Dedifferentiated amniotic fluid mesenchymal stem cell (primary cell): ENCODE data around the gene DSN1.
"Not testable (repeated sequence)": the region's sequence is repeated elsewhere in the genome, so short reads cannot be mapped to it uniquely, and the experiment has no call there.

Experiments used
- DNase-seq: peaks from one replicate; pipeline ENCODE4 v3.0.0-alpha.2; 2016; ENCODE audit errors: extremely low spot score

The DSN1 gene, protein sequence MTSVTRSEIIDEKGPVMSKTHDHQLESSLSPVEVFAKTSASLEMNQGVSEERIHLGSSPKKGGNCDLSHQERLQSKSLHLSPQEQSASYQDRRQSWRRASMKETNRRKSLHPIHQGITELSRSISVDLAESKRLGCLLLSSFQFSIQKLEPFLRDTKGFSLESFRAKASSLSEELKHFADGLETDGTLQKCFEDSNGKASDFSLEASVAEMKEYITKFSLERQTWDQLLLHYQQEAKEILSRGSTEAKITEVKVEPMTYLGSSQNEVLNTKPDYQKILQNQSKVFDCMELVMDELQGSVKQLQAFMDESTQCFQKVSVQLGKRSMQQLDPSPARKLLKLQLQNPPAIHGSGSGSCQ

DNA sequence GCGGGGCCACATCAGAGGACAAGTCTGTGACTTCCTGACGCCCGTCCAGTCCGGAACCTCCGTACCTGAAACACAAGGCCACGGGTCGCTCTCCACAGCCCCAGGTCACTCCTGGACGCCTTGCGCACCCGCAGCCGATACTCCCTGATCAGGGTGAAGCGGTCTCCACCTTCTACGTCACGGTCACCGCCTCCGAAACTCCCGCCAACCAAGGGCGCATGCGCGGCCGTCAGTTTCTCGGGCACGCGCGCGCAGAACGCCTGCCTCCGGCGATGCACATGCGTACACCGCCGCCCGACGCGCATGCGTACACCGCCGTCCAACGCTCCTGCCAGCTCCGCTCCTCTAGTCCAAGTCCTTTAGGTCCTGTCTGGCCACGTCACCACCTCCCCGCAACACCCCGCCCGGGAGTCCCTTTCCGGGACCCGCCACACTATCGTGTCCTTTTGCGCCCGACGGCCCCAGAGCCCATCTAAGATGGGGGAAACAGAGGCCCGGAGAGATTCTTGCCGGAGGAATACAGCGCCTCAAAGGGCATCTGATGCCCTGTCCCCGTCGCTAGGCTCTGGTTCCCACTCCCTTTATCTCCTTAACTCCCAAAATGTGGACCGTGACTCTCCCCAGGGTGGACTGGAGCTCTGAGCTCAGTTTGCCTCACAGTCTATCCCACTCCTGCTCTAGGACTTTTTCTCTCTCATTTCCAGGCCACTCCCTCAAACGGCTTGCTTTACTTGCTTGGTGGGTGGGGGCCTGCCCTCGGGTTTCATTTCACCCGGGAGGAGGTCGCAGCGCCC is at the start of gene DSN1:
DSN1 (minus strand) TSS at position 167 of the 794 bp plus-strand sequence. CDS start 2,305 bp downstream, outside the sequence.
- peak; percentile 96 for DNase-seq

DNA sequence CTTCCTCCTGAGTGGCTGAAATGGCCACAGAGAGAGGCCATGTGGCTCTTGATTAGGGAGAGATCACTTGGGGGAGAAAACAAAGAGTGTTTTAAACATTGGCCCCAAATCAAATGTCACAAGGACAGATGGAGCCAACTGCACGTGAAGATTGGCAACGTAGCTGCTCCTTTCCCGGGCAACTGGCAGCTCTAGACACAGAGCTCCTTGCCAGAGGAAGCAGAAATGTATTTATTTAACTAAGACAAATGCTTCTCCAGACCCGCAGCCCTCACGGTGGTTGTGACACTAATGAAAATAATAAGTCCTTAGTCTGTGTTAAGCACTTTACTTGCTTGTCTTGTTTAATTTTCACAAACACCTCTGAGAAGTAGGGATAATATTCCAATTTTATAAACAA is 49.6 kb upstream of the DSN1 start:
- DNase-seq, result no peak

DNA sequence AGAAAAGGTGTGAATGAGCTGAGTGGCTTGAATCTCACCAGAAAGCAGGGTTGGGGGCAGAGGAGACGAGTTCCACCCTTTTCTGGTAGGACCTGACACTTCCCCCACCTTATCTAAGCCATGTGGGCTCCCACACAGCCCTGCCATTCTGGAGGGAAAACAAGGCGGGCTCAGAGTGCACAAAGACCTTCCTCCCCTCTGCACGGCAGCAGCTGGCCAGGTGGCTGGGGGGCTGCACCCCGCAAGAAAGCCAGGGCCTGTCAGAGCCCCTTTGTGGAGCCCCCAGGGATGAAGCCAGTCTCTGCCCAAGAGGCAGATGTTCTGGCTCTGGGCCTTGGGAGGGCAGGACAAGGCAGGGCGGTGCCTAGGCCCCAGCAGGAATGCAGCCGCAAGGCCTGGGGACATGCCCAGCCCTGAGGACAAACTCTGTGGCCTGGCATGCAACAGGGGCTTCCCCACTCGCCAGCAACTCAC is 48.4 kb upstream of the DSN1 start:
- no peak for DNase-seq

DNA sequence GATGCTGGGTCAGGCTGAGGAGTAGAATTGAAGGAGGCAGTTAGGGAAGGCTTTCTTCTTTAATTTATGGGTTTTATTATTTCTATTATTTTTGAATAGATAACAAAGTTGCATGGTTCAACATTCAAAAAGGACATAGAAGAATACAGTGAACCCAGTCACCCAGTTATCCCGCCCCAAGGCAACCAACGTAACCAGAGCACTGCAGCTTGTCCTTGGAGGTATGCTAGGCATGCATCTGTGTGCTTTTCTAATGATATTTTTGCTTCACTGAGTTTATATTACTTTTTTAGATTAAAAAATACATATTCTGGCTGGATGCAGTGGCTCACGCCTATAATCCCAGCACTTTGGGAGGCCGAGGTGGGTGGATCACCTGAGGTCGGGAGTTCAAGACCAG is 47.4 kb upstream of the DSN1 start:
- DNase-seq, result no peak

DNA sequence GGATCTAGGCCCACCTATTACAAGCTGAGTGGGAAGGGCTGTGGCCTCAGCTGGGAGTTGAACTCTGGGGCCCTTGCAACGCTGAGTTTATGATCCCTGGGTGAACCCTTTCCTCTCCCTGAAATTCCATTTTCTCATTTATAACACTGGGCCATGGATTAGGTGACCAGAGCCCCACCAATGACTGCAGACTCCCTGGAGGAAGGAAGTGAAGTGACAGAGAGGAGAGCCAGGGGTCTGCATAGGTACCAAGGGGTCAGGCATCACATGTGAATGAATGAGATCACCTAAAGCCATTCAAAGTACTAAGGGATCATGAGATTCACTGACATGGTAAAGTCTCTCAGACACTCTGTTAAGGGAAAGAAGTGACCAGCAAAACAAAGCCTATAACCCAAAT is 46.5 kb upstream of the DSN1 start:
- DNase-seq, result no peak

DNA sequence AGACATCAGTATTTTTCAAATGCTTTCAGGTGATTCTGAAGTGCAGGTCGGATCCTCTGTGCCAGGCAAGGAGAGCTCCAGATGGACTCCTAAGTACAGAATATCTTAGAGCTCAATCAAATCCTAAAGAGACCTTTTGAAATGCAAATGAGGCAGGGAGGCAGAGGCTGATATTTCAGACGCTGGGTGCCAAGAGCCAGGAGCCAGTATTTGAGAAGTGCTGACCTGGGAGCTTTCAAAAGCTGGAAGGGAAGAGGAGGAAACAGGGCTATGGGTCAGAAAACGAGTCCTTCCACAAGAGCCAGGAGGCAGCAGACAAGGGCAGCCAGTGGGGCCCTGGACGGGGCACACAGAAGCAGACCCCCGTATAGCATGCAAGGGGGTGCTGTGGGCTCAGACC is 46.1 kb upstream of the DSN1 start:
- DNase-seq, result no peak

DNA sequence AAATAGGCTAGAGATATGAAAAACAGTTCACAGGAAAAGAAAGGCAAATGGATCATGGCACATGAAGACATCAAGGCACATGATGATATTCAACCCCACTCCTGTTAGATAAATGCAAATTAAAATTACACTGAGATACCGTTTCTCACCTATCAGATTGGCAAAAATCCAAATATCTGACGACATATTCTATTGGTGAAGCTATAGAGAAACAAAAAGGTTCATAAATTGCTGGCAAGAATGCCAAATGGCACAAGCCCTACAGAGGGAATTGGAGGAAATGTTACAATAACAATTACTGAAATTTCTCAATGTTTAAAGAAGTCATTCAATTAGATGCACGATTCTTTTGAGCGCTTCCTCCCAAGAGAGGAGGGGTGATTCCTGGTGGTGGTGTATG is 45.3 kb upstream of the DSN1 start:
- DNase-seq, result no peak

DNA sequence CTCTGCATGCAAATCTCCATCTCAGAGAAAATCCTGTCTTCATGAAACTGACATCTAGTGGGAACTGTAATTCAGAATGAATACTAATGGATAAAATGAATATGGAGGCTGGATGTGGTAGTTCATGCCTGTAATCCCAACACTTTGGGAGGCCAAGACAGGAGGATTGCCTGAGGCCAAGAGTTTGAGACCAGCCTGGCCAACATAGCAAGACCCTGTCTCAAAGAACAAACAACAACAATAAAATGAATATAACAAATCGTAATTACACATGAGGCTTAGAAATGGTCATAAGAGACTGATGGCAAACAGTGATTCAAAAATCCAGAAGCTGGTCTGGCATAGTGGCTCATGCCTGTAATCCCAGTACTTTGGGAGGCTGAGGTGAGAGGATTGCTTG is 44.6 kb upstream of the DSN1 start:
- no peak for DNase-seq

DNA sequence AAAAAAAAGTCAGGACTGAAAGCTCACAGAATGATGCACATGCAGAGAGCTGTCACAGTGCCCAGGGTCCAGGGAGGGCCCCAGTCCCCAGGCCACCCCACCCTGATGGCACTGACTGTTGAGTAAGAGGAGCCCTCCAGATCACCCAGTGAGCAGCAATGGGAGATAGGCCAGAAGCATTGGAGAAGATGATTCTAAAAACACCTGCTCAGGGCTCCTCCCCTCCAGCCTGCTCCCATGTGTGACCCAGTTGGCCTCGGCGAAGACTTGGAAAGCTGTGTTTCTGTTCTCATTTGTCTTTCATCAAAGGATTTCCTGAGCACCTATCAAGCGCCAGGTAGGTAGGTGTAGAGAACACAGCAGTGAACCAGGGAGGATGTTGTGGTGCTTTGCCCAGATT is 43.9 kb upstream of the DSN1 start:
- DNase-seq, result no peak

DNA sequence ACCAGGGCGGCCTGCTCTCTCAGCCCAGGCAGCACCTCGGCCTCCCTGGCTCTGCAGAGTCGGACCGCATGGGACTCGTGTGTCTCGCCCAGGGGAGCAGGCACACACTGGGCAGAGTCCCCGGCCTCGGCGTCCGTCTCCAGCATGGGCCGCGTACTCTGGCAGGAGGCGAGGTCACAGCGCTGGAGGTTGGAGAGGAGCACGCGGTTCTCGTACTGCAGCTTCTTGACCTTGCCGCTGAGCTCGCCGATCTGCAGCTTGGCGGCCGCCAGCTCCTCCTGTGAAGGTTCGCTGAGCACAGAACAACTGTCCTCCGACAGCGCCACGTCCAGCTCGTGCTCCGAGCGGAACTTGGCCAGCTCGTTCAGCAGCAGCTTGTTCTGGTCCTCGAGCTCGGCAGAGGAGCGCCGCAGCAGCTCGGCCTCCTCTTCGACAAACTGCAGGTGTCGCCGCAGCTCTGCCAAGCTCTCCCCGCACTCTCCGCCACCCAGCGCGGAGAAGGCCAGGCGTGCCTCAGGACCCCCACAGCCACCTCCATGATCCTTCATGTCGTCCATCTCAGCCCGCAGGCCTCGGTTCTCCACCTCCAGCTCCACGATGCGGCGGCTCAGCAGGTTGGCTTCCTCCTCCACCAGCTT is 42.0 kb upstream of the DSN1 start:
- no peak for DNase-seq

DNA sequence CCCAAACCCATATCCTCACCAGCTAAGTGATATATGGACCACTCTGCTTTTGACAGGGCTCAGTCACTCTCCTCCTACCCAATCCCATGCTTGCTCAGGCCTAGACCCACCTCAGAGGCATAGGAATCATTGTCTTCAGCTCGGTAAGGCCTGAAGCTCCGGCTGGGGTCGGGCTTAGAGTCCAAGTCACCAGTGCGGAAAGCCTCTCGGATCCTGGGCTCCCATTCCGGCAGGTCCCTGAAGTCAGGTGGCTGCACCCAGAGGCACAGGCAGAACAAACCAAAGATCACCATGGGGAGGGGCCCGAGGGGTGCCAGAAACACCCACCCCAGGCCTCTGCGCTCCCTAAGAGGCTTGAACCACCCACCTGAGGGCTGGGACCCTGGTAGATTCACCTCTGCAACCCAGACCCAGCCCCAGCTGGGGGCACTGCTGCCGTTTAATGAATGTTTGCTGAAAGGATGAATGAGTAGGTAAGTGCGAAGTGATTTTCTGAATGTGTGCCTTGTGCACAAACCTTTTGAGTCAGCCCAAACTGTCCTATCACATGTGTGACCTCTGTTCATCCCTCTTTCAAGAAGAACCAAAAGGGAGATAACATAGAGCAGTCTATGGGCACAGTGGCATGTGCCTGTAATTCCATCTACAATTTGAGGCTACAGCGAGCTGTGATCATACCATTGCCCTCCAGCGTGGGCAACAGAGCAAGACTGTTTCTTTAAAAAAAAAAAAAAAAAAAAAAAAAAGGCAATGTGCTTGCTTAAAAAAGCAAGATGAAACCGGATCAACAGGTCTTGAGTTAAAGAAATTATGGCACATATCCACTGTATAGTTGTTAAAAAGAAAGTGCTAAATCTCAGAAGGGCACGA is 39.3 kb upstream of the DSN1 start:
- DNase-seq, result no peak

DNA sequence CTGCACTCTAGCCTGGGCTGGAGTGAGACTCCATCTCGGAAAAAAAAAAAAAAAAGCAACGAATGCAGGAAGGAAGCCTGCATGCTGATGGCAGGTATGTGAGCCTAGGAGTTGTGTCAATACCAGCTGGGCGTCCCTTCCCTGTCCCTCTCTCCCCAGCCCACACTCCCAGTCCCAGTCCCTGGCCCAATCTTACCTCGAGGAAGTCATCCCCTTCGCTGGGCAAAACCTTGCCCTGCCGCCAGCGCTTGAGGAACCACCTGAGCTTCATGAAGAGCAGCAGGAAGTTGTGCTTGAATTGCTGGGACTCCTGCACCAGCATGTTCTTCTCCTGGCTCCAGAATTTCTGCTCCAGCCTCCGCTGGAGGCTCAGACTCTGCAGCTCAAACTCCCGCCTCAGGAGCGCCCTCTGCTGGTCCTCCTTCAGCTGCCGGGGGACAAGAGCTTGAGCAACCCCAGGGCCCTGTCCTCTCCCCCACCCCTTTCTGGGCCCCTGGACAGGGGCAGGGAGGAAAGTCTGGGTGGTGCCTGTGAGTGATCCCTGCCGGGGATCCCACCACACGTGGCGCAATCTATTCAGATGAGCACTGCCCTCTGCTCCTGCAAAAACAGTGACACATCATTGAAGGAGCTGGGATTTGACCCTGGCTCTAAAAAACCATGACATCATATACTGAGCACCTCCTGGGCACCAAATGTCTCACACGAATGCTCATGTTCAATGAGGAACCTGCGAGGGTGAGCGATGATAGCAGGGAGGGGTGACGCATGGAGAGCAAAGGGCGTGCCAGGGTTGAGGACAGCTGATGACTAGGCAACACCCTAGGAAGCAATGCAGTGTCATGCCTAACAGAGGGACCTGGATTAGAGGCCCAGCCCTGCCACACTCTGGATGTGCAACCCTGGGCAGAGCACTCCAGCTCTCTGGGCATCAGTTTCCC is 35.0 kb upstream of the DSN1 start:
- peak; percentile 44 for DNase-seq

DNA sequence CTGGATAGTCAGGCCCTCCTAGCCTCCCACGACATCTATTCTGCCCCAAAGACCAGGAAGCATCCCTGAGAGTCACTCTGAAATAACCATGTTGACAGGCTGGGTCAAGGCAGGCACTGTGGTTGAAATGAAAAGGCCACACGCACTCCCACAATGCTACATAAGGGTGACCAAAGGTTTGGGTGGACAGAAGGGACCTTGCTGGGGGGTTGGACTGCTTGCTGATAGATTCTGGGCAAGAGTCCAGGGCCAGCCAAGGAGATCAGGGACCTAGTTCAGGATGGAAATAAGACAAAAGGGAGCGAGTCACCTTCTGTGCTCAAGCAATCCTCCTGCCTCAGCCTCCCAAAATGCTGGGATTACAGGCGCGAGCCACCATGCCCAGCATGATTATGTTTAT is 32.5 kb upstream of the DSN1 start:
- DNase-seq, result no peak

DNA sequence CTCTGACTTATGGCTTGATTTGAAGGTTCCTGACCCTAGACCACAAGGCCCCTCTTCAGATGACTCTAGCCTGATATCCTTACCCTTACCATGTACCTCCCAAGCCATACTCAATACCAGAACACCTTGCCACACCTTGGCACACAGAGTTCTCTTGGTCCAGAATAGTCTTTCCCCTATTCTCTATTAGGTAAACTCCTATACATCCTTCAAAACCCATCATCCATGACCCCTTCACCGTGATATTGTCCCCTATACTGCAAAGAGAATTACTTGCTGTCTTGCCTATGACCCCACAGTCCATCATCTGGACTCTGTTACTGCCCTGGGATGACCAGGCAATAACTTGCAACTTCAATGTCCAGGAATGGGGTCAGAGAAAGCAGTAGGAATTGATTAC is 31.8 kb upstream of the DSN1 start:
- no peak for DNase-seq

DNA sequence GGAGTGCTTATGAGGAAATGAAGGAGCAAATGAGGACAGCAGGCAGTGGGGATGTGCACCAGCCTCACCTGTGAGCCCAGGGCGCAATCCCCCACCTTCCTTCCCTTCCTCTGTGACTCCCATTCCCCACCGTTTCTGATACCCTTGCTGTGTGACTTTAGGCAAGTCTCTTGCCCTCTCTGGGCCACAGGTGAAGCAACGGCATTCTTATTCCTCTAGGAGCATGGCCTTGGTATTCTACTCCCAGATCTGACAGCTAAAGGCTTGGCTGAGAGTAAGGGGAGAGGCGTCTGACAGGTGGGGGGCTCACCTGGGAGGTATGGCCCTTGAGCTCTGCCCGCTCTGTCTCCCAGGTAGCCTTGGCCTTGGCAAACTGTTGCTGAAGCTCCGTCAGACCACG is 30.9 kb upstream of the DSN1 start:
- DNase-seq, result no peak

DNA sequence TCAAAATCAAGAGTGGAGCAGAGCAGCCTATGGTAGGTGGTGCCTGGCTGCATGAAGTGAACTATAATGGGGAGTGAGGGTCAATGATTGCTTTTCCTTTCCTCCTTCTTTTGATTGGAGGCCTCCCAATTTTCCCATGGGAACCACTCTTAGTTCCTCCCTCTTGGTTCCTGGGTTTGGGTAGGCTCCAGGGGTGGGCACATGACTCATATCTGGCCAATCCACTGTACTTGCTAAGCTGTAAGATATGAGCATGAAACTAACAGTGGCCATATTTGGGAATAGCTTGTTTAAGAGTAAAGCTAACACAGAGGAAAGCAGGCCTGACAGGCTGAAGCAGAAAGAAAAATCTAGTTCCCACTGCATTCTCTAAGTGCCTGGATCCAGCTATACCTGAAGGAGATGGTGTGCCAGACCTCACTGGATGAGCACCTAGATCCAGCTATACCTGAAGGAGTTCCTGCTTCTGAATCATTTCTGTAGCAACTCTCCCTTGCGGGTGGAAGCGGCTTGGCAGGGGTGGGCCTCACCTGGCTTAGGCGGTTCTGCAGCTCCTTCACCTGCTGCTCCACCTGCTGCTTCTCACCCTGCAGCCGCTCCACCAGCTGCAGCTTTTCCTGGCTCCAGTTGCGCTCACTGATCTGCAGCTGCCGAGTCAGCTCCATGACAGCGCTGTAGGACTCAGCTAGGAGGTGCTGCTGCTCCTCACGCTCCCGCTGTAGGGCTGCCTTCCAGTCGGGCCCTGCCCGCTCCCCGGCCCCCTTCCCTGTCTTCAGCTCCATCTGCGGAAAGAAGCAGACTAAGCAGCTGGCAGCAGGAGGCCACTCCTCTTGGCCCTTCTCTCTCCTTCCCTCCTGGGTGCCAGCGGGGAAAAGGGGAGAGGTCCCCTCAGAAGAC is 29.0 kb upstream of the DSN1 start:
- DNase-seq, result no peak

DNA sequence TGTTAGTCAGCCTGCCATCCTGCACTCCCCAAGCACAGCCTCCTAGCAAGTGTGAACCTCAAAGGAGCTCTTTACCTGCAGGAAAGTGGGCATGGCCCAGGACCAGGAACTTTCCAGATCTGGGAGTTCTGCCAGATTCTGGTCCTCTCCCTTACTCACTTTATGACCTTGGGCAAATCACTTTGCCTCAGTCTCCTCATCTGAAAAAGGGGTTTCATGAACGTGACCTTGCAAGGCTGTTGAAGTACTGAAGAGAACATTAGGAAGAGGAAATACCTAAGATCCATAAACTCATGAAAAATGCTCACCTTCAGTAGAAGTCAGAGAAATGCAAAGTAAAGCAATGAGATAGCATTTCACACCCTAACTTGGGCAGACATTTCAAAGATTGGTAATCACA is 26.8 kb upstream of the DSN1 start:
- DNase-seq, result no peak

DNA sequence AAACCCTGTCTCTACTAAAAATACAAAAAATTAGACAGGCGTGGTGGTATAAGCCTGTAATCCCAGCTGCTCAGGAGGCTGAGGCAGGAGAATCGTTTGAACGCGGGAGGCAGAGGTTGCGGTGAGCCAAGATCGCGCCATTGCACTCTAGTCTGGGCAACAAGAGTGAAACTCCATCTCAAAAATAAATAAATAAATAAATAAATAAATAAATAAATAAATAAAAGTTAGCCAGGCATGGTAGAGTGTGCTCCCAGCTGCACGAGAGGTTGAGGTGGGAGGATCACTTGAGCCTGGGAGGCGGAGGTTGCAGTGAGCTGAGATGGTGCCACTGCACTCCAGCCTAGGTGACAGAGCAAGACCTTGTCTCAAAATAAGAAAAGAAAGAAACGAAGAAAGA is 25.8 kb upstream of the DSN1 start:
- DNase-seq, result not testable (repeated sequence)

DNA sequence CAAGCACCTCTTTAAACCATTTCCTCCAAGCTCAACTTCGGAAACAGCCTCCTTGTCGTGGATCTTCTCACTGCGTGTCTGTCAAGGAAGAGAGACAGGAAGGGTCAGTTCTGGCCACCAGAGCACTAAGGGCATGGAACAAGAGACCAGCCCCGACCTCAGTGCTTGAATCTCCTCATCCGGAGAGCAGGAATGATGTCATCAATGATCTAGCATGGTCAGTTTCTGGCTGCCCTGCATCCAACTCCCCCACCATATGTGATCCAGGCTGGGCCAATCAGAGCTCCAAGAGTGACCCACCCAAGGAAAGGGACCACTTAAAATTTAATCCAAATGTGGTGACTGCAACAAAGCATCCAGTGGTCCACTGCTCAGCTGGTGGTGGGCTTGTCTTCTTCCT is 23.3 kb upstream of the DSN1 start:
- DNase-seq, result no peak

DNA sequence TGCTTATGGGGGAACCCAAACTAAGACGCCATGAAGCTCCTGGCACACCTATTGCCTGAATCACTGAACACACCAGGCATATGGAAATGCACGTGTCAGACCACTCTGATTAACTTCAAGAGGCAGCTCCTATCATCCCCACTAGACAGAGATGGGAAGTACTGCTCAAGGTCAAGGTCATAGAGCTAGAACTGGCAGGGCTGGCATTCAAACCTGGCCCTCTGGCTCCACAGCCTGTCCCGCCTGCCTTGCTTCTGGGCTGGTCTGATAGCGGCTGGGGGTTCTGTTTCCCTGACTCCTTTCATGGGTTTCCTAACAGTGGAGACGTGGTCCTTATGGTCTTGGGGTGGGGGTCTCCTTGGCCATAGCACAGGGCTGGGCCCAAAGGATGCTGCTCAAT is 22.6 kb upstream of the DSN1 start:
- no peak for DNase-seq
